ENCODE measurements around the gene PANK1. TPM values are rescaled to one million over a fixed set of nuclear protein-coding genes. Genes with fewer than 3 reads are reported as not detected.

Gene PANK1
- total and polyA plus RNA-seq, 3 experiments from 2014 or later: 0.16 to 4.9 (median 3.7) TPM

- no peak overlapping the region for H3K4me3 Mint-ChIP-seq
- H3K9me3 ChIP-seq (ENCODE audit: low read length): no peaks in the 10 kb centered on the region
- H3K36me3 ChIP-seq (ENCODE audit: insufficient read depth, low read length): no peaks in the 10 kb centered on the region
- H3K27ac ChIP-seq (ENCODE audit: low read depth, low read length): no peak overlapping the region
- H3K27ac Mint-ChIP-seq: peak overlapping the region in 1 of 8 donors; percentile 4
- H3K27me3 Mint-ChIP-seq: no peaks in the 10 kb centered on the region
- ChIA-PET CTCF (no interaction called here), POLR2A (no interaction called here)
- H3K9me3 Mint-ChIP-seq: no peaks in the 10 kb centered on the region
- no peaks in the 10 kb centered on the region for H3K4me1 ChIP-seq (ENCODE audit: insufficient read depth, low read length)
- peaks cover 0 to 4% (median 4%) of the 10 kb centered on the region in 3 donors for H3K36me3 Mint-ChIP-seq
- no peaks in the 10 kb centered on the region for H3K4me1 Mint-ChIP-seq
- no peak for DNase-seq
- H3K27me3 ChIP-seq (ENCODE audit: insufficient read depth, low read length, poor library complexity, severe bottlenecking): no peaks in the 10 kb centered on the region
- H3K4me3 ChIP-seq (ENCODE audit: low read length): no peak overlapping the region
Measured at GRCh38 chr10:89591796-89592271, 53.2 kb downstream of the PANK1 start.

GRCh38 chr10:89591111-89591795, 53.8 kb downstream of the PANK1 start:
- Histone ChIP-seq H3K27me3 (ENCODE audit: insufficient read depth, low read length, poor library complexity, severe bottlenecking) (no peaks in the 10 kb centered on the region), H3K27ac (ENCODE audit: low read depth, low read length) (no peak overlapping the region), H3K4me3 (ENCODE audit: low read length) (no peak overlapping the region), H3K36me3 (ENCODE audit: insufficient read depth, low read length) (no peaks in the 10 kb centered on the region), H3K4me1 (ENCODE audit: insufficient read depth, low read length) (no peaks in the 10 kb centered on the region), H3K9me3 (ENCODE audit: low read length) (no peaks in the 10 kb centered on the region)
- H3K27ac Mint-ChIP-seq: no peak overlapping the region
- ChIA-PET CTCF (no interaction called here), POLR2A (no interaction called here)
- H3K4me1 Mint-ChIP-seq: no peaks in the 10 kb centered on the region
- no peaks in the 10 kb centered on the region for H3K9me3 Mint-ChIP-seq
- no peak overlapping the region for H3K4me3 Mint-ChIP-seq
- DNase-seq: no peak
- H3K36me3 Mint-ChIP-seq: peaks cover 0 to 4% (median 4%) of the 10 kb centered on the region in 3 donors
- no peaks in the 10 kb centered on the region for H3K27me3 Mint-ChIP-seq

- Mint-ChIP-seq H3K4me3 (no peak overlapping the region), H3K9me3 (no peaks in the 10 kb centered on the region), H3K4me1 (no peaks in the 10 kb centered on the region), H3K27me3 (no peaks in the 10 kb centered on the region), H3K36me3 (peaks cover 0 to 4% (median 4%) of the 10 kb centered on the region in 3 donors), H3K27ac (no peak overlapping the region)
- Histone ChIP-seq H3K27me3 (ENCODE audit: insufficient read depth, low read length, poor library complexity, severe bottlenecking) (no peaks in the 10 kb centered on the region), H3K27ac (ENCODE audit: low read depth, low read length) (no peak overlapping the region), H3K36me3 (ENCODE audit: insufficient read depth, low read length) (no peaks in the 10 kb centered on the region), H3K4me3 (ENCODE audit: low read length) (no peak overlapping the region), H3K9me3 (ENCODE audit: low read length) (no peaks in the 10 kb centered on the region), H3K4me1 (ENCODE audit: insufficient read depth, low read length) (no peaks in the 10 kb centered on the region)
- CTCF ChIA-PET: no interaction called here
- POLR2A ChIA-PET: no interaction called here
- no peak for DNase-seq
Measured at GRCh38 chr10:89590326-89590725, 54.7 kb downstream of the PANK1 start.

- no peak overlapping the region for H3K27ac ChIP-seq (ENCODE audit: low read depth, low read length)
- no peak overlapping the region for H3K4me3 Mint-ChIP-seq
- H3K4me3 ChIP-seq (ENCODE audit: low read length): no peak overlapping the region
- ChIA-PET CTCF (no interaction called here), POLR2A (no interaction called here)
- DNase-seq: no peak
- H3K4me1 Mint-ChIP-seq: no peaks in the 10 kb centered on the region
- H3K27ac Mint-ChIP-seq: no peak overlapping the region
- H3K27me3 ChIP-seq (ENCODE audit: insufficient read depth, low read length, poor library complexity, severe bottlenecking): no peaks in the 10 kb centered on the region
- no peaks in the 10 kb centered on the region for H3K9me3 ChIP-seq (ENCODE audit: low read length)
- no peaks in the 10 kb centered on the region for H3K4me1 ChIP-seq (ENCODE audit: insufficient read depth, low read length)
- no peaks in the 10 kb centered on the region for H3K9me3 Mint-ChIP-seq
- H3K36me3 Mint-ChIP-seq: peaks cover 0 to 4% (median 4%) of the 10 kb centered on the region in 3 donors
- H3K36me3 ChIP-seq (ENCODE audit: insufficient read depth, low read length): no peaks in the 10 kb centered on the region
- H3K27me3 Mint-ChIP-seq: no peaks in the 10 kb centered on the region
Measured at GRCh38 chr10:89589101-89589720, 55.8 kb downstream of the PANK1 start.

GRCh38 chr10:89588671-89589070, 56.4 kb downstream of the PANK1 start:
- Mint-ChIP-seq H3K4me1 (no peaks in the 10 kb centered on the region), H3K27me3 (no peaks in the 10 kb centered on the region)

GRCh38 chr10:89582022-89582421, 63.0 kb downstream of the PANK1 start:
- H3K9me3 Mint-ChIP-seq: no peaks in the 10 kb centered on the region
- H3K27me3 Mint-ChIP-seq: peaks cover 0 to 4% of the 10 kb centered on the region in 2 donors
- CTCF ChIA-PET: no interaction called here
- no peak overlapping the region for H3K27ac Mint-ChIP-seq
- Histone ChIP-seq H3K36me3 (ENCODE audit: insufficient read depth, low read length) (no peaks in the 10 kb centered on the region), H3K9me3 (ENCODE audit: low read length) (no peaks in the 10 kb centered on the region), H3K4me1 (ENCODE audit: insufficient read depth, low read length) (no peaks in the 10 kb centered on the region), H3K27ac (ENCODE audit: low read depth, low read length) (no peak overlapping the region), H3K27me3 (ENCODE audit: insufficient read depth, low read length, poor library complexity, severe bottlenecking) (no peaks in the 10 kb centered on the region), H3K4me3 (ENCODE audit: low read length) (no peak overlapping the region)
- H3K4me1 Mint-ChIP-seq: no peaks in the 10 kb centered on the region
- no peak for DNase-seq
- no peak overlapping the region for H3K4me3 Mint-ChIP-seq
- H3K36me3 Mint-ChIP-seq: peaks cover 0 to 1% (median 0%) of the 10 kb centered on the region in 3 donors
- POLR2A ChIA-PET: no interaction called here

More at GRCh38 chr10:89588671-89589070, 56.4 kb downstream of the PANK1 start:
- H3K27ac ChIP-seq (ENCODE audit: low read depth, low read length): no peak overlapping the region
- no peak overlapping the region for H3K4me3 ChIP-seq (ENCODE audit: low read length)
- no peaks in the 10 kb centered on the region for H3K4me1 ChIP-seq (ENCODE audit: insufficient read depth, low read length)
- DNase-seq: no peak
- H3K9me3 ChIP-seq (ENCODE audit: low read length): no peaks in the 10 kb centered on the region
- POLR2A ChIA-PET: no interaction called here
- Mint-ChIP-seq H3K4me3 (no peak overlapping the region), H3K27ac (no peak overlapping the region), H3K36me3 (peaks cover 0 to 4% (median 4%) of the 10 kb centered on the region in 3 donors), H3K9me3 (no peaks in the 10 kb centered on the region)
- H3K27me3 ChIP-seq (ENCODE audit: insufficient read depth, low read length, poor library complexity, severe bottlenecking): no peaks in the 10 kb centered on the region
- CTCF ChIA-PET: no interaction called here
- H3K36me3 ChIP-seq (ENCODE audit: insufficient read depth, low read length): no peaks in the 10 kb centered on the region

- no peaks in the 10 kb centered on the region for H3K9me3 ChIP-seq (ENCODE audit: low read length)
- H3K27ac Mint-ChIP-seq: no peak overlapping the region
- POLR2A ChIA-PET: no interaction called here
- no peaks in the 10 kb centered on the region for H3K36me3 ChIP-seq (ENCODE audit: insufficient read depth, low read length)
- no peak for DNase-seq
- H3K4me1 Mint-ChIP-seq: no peaks in the 10 kb centered on the region
- peaks cover 0 to 1% (median 0%) of the 10 kb centered on the region in 3 donors for H3K36me3 Mint-ChIP-seq
- no peaks in the 10 kb centered on the region for H3K4me1 ChIP-seq (ENCODE audit: insufficient read depth, low read length)
- no peaks in the 10 kb centered on the region for H3K9me3 Mint-ChIP-seq
- H3K27ac ChIP-seq (ENCODE audit: low read depth, low read length): no peak overlapping the region
- CTCF ChIA-PET: no interaction called here
- H3K4me3 Mint-ChIP-seq: no peak overlapping the region
- H3K27me3 Mint-ChIP-seq: peaks cover 0 to 4% of the 10 kb centered on the region in 2 donors
- no peaks in the 10 kb centered on the region for H3K27me3 ChIP-seq (ENCODE audit: insufficient read depth, low read length, poor library complexity, severe bottlenecking)
- no peak overlapping the region for H3K4me3 ChIP-seq (ENCODE audit: low read length)
Measured at GRCh38 chr10:89580243-89580642, 64.8 kb downstream of the PANK1 start.

GRCh38 chr10:89576696-89577095, 68.3 kb downstream of the PANK1 start:
- H3K36me3 Mint-ChIP-seq: peaks cover 0 to 1% (median 0%) of the 10 kb centered on the region in 3 donors
- CTCF ChIA-PET: interaction anchor here (1.3 kb wide), 1 partner anchor 25 kb away, joined by 3 read pairs; no protein-coding TSS in a partner anchor
- no peaks in the 10 kb centered on the region for H3K9me3 Mint-ChIP-seq
- H3K4me3 Mint-ChIP-seq: no peak overlapping the region
- H3K27me3 ChIP-seq (ENCODE audit: insufficient read depth, low read length, poor library complexity, severe bottlenecking): no peaks in the 10 kb centered on the region
- no peak overlapping the region for H3K27ac ChIP-seq (ENCODE audit: low read depth, low read length)
- peaks cover 0 to 3% of the 10 kb centered on the region in 2 donors for H3K27me3 Mint-ChIP-seq
- H3K36me3 ChIP-seq (ENCODE audit: insufficient read depth, low read length): no peaks in the 10 kb centered on the region
- H3K4me3 ChIP-seq (ENCODE audit: low read length): no peak overlapping the region
- H3K4me1 ChIP-seq (ENCODE audit: insufficient read depth, low read length): no peaks in the 10 kb centered on the region
- DNase-seq: no peak
- POLR2A ChIA-PET: no interaction called here
- H3K4me1 Mint-ChIP-seq: no peaks in the 10 kb centered on the region
- H3K27ac Mint-ChIP-seq: no peak overlapping the region
- no peaks in the 10 kb centered on the region for H3K9me3 ChIP-seq (ENCODE audit: low read length)

Data from CD8-positive, alpha-beta memory T cell (primary cell).